Activated T-cell treated with anti-CD3 and anti-CD28 coated beads, Interleukin-2, amount 50 U/mL, for 4 hours (primary cell): ENCODE results near the gene IFT43. TPM values are rescaled to one million over a fixed set of nuclear protein-coding genes. Genes with fewer than 3 reads are reported as not detected.

Source experiments
- ATAC-seq, 2 donors: fragments of 200-7000 bp; cut with Tn5 transposase; one replicate each; pipeline ENCODE4 v1.10.0; 2021
- DNase-seq: peaks from one replicate; pipeline ENCODE4 v3.0.0-alpha.2; 2020
- H3K27me3 Mint-ChIP-seq: one replicate; pipeline ENCODE4 v1.8.0; 2021; ENCODE audit warnings: low read depth, mixed read lengths
- H3K36me3 Mint-ChIP-seq: one replicate; pipeline ENCODE4 v1.8.0; 2022; ENCODE audit warnings: mixed read lengths; ENCODE audit not compliant: insufficient read depth
- H3K4me1 Mint-ChIP-seq: one replicate; pipeline ENCODE4 v1.8.0; 2021; ENCODE audit warnings: low read depth, mixed read lengths
- H3K4me3 Mint-ChIP-seq: one replicate; pipeline ENCODE4 v1.8.0; 2021; ENCODE audit warnings: mild to moderate bottlenecking, moderate library complexity, mixed read lengths
- H3K9me3 Mint-ChIP-seq: one replicate; pipeline ENCODE4 v1.8.0; 2021; ENCODE audit warnings: mixed read lengths
- total RNA-seq, 3 donors: library from RNA; stranded (reverse); gene quantifications; one replicate each; pipeline ENCODE4 v1.2.1, GENCODE V29; 2021

Gene IFT43
- total RNA-seq, 3 donors from 2014 or later: 11.6 to 13.1 (median 12.3) TPM

- Mint-ChIP-seq H3K4me3 (no peak overlapping the region), H3K4me1 (no peaks in the 10 kb centered on the region), H3K9me3 (peaks cover 10% of the 10 kb centered on the region), H3K36me3 (no peaks in the 10 kb centered on the region), H3K27me3 (peaks cover 5% of the 10 kb centered on the region)
- DNase-seq: no peak
- ATAC-seq: no peak
Measured at GRCh38 chr14:76109087-76109880, 123.7 kb downstream of the IFT43 start.

GRCh38 chr14:76112889-76113624, 127.5 kb downstream of the IFT43 start:
- Mint-ChIP-seq H3K36me3 (no peaks in the 10 kb centered on the region), H3K4me1 (no peaks in the 10 kb centered on the region), H3K9me3 (peaks cover 10% of the 10 kb centered on the region), H3K4me3 (no peak overlapping the region), H3K27me3 (peaks cover 8% of the 10 kb centered on the region)
- no peak for DNase-seq
- ATAC-seq: no peak

GRCh38 chr14:76113691-76114090, 128.1 kb downstream of the IFT43 start:
- Mint-ChIP-seq H3K4me3 (no peak overlapping the region), H3K9me3 (peaks cover 6% of the 10 kb centered on the region), H3K27me3 (peaks cover 8% of the 10 kb centered on the region), H3K4me1 (no peaks in the 10 kb centered on the region), H3K36me3 (no peaks in the 10 kb centered on the region)
- no peak for DNase-seq
- ATAC-seq: no peak

GRCh38 chr14:76115010-76115422, 129.5 kb downstream of the IFT43 start:
- no peaks in the 10 kb centered on the region for H3K9me3 Mint-ChIP-seq
- ATAC-seq: no peak
- H3K27me3 Mint-ChIP-seq: peaks cover 6% of the 10 kb centered on the region
- no peaks in the 10 kb centered on the region for H3K4me1 Mint-ChIP-seq
- H3K4me3 Mint-ChIP-seq: no peak overlapping the region
- no peaks in the 10 kb centered on the region for H3K36me3 Mint-ChIP-seq
- no peak for DNase-seq

GRCh38 chr14:76117789-76118484, 132.4 kb downstream of the IFT43 start:
- ATAC-seq (no peak), DNase-seq (no peak)
- H3K27me3 Mint-ChIP-seq: peaks cover 3% of the 10 kb centered on the region
- no peaks in the 10 kb centered on the region for H3K4me1 Mint-ChIP-seq
- H3K36me3 Mint-ChIP-seq: no peaks in the 10 kb centered on the region
- H3K4me3 Mint-ChIP-seq: no peak overlapping the region
- no peaks in the 10 kb centered on the region for H3K9me3 Mint-ChIP-seq

GRCh38 chr14:76118594-76118993, 133.0 kb downstream of the IFT43 start:
- ATAC-seq (no peak), DNase-seq (no peak)
- Mint-ChIP-seq H3K4me1 (no peaks in the 10 kb centered on the region), H3K9me3 (no peaks in the 10 kb centered on the region), H3K36me3 (no peaks in the 10 kb centered on the region), H3K27me3 (peaks cover 3% of the 10 kb centered on the region), H3K4me3 (no peak overlapping the region)

- Mint-ChIP-seq H3K36me3 (no peaks in the 10 kb centered on the region), H3K27me3 (peaks cover 9% of the 10 kb centered on the region), H3K9me3 (no peaks in the 10 kb centered on the region), H3K4me3 (no peak overlapping the region), H3K4me1 (no peaks in the 10 kb centered on the region)
- no peak for DNase-seq
- no peak for ATAC-seq
Measured at GRCh38 chr14:76121089-76121748, 135.7 kb downstream of the IFT43 start.

GRCh38 chr14:76123426-76124225, 138.1 kb downstream of the IFT43 start:
- Mint-ChIP-seq H3K36me3 (no peaks in the 10 kb centered on the region), H3K9me3 (peaks cover 3% of the 10 kb centered on the region), H3K4me1 (no peaks in the 10 kb centered on the region), H3K27me3 (peaks cover 24% of the 10 kb centered on the region), H3K4me3 (no peak overlapping the region)
- no peak for ATAC-seq
- DNase-seq: no peak

- Mint-ChIP-seq H3K27me3 (peaks cover 31% of the 10 kb centered on the region), H3K36me3 (no peaks in the 10 kb centered on the region), H3K9me3 (peaks cover 3% of the 10 kb centered on the region), H3K4me3 (no peak overlapping the region), H3K4me1 (no peaks in the 10 kb centered on the region)
- ATAC-seq: no peak
- no peak for DNase-seq
Measured at GRCh38 chr14:76125511-76125910, 139.9 kb downstream of the IFT43 start.

- H3K4me1 Mint-ChIP-seq: no peaks in the 10 kb centered on the region
- no peaks in the 10 kb centered on the region for H3K36me3 Mint-ChIP-seq
- ATAC-seq (no peak), DNase-seq (no peak)
- peaks cover 3% of the 10 kb centered on the region for H3K9me3 Mint-ChIP-seq
- H3K27me3 Mint-ChIP-seq: peaks cover 36% of the 10 kb centered on the region
- H3K4me3 Mint-ChIP-seq: no peak overlapping the region
Measured at GRCh38 chr14:76126076-76126475, 140.5 kb downstream of the IFT43 start.

- H3K27me3 Mint-ChIP-seq: peaks cover 61% of the 10 kb centered on the region
- H3K9me3 Mint-ChIP-seq: peaks cover 3% of the 10 kb centered on the region
- ATAC-seq: no peak
- H3K36me3 Mint-ChIP-seq: no peaks in the 10 kb centered on the region
- no peaks in the 10 kb centered on the region for H3K4me1 Mint-ChIP-seq
- no peak overlapping the region for H3K4me3 Mint-ChIP-seq
- no peak for DNase-seq
Measured at GRCh38 chr14:76129851-76130576, 144.5 kb downstream of the IFT43 start.

GRCh38 chr14:76131071-76131965, 145.8 kb downstream of the IFT43 start:
- ATAC-seq: no peak
- Mint-ChIP-seq H3K4me1 (no peaks in the 10 kb centered on the region), H3K36me3 (no peaks in the 10 kb centered on the region), H3K4me3 (no peak overlapping the region), H3K27me3 (peaks cover 65% of the 10 kb centered on the region), H3K9me3 (peaks cover 3% of the 10 kb centered on the region)
- DNase-seq: no peak
